Measurements from ENCODE around the gene CRTC2.

- TF ChIP-seq CTCF (conservative IDR thresholded peaks at IDR 0.05 in 1 of 2, IDR thresholded peaks at IDR 0.05 in 1 of 2; ENCODE audit: low read depth in 1 of 2, low read length in 2 of 2) = no peak
- no peak for TF ChIP-seq EZH2 (IDR thresholded peaks at IDR 0.05; ENCODE audit: low read length, missing control alignments)
These were observed 54.5 kb downstream of the CRTC2 start for GRCh38 chr1:153903841-153904455.

All from fibroblast of lung (primary cell).